Hepatocyte (in vitro differentiated cells): Measurements from ENCODE around the gene CATSPER4.

Experiments
- EZH2 ChIP-seq: fragments of 200-600 bp; sonication (generic); IDR thresholded peaks from 2 replicates; pipeline ENCODE4 v1.6.1; 2016; ENCODE audit warnings: antibody characterized with exemption, mild to moderate bottlenecking, borderline replicate concordance
- EZH2phosphoT487 ChIP-seq: fragments of 200-600 bp; sonication (generic); IDR thresholded peaks from one replicate; pipeline ENCODE4 v1.6.1; 2018; ENCODE audit warnings: antibody characterized with exemption, mild to moderate bottlenecking, low read depth, moderate library complexity; ENCODE audit not compliant: unreplicated experiment, severe bottlenecking
- TF ChIP-seq, protein P1 (sequence below): fragments of 200-600 bp; sonication (generic); IDR thresholded peaks from 2 replicates; pipeline ENCODE4 v1.5.1; 2016; ENCODE audit warnings: antibody characterized with exemption, mild to moderate bottlenecking; ENCODE audit not compliant: poor library complexity

DNA sequence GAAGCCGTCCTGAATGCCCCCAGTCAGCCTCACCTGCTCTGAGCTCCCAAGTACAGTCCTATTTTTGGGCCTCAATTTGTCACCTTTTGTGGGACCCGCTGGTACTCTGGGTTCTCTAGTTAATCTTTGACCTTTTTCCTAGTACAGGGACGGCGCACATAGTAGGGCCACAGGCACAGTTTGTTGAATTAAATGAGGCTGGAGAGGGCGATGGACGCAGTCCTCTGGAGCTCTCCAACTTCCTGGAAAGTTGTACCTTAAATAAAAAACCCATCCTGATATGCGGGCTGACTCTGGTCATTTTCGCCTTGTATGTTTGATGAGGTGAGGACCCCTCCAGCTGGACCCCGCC lies 26.7 kb upstream of the CATSPER4 start:
- no peak for TF ChIP-seq EZH2
- TF ChIP-seq, protein P1, sequence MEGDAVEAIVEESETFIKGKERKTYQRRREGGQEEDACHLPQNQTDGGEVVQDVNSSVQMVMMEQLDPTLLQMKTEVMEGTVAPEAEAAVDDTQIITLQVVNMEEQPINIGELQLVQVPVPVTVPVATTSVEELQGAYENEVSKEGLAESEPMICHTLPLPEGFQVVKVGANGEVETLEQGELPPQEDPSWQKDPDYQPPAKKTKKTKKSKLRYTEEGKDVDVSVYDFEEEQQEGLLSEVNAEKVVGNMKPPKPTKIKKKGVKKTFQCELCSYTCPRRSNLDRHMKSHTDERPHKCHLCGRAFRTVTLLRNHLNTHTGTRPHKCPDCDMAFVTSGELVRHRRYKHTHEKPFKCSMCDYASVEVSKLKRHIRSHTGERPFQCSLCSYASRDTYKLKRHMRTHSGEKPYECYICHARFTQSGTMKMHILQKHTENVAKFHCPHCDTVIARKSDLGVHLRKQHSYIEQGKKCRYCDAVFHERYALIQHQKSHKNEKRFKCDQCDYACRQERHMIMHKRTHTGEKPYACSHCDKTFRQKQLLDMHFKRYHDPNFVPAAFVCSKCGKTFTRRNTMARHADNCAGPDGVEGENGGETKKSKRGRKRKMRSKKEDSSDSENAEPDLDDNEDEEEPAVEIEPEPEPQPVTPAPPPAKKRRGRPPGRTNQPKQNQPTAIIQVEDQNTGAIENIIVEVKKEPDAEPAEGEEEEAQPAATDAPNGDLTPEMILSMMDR, result no peak
- no peak for TF ChIP-seq EZH2phosphoT487
